D721Med (cell line): ENCODE results near the gene ASXL2.
A peak's percentile ranks its signal among the peaks of the same experiment; 100 is the strongest.

Experiments used
- DNase-seq: peaks from one replicate; pipeline ENCODE4 v3.0.0; 2011; ENCODE audit warnings: low spot score; ENCODE audit not compliant: insufficient read length
- FAIRE-seq: peaks from 2 replicates; lab custom pipeline; 2011; peaks lifted over from hg19 to GRCh38; lab: Jason Lieb, UNC
- CTCF ChIP-seq: IDR thresholded peaks from 2 replicates; pipeline ENCODE4 v1.5.1; 2012; ENCODE audit warnings: mild to moderate bottlenecking, control low read depth; ENCODE audit not compliant: insufficient read depth; ENCODE audit errors: missing control alignments

ASXL2 gene

GRCh38 chr2:25700221-25700660 lies 178.0 kb downstream of the ASXL2 start:
- no peak for FAIRE-seq
- peak; percentile 60 for TF ChIP-seq CTCF

GRCh38 chr2:25699216-25699615 lies 179.1 kb downstream of the ASXL2 start:
- DNase-seq (no peak), FAIRE-seq (no peak)
- no peak for TF ChIP-seq CTCF

More at GRCh38 chr2:25700221-25700660, 178.0 kb downstream of the ASXL2 start:
- DNase-seq: peak; percentile 31

GRCh38 chr2:25698752-25699151 lies 179.5 kb downstream of the ASXL2 start:
- no peak for DNase-seq
- FAIRE-seq: no peak
- TF ChIP-seq CTCF: no peak

GRCh38 chr2:25697559-25698341 lies 180.5 kb downstream of the ASXL2 start:
- DNase-seq (no peak), FAIRE-seq (no peak)
- no peak for TF ChIP-seq CTCF

GRCh38 chr2:25692737-25693445 lies 185.4 kb downstream of the ASXL2 start:
- FAIRE-seq: no peak
- TF ChIP-seq CTCF: no peak
- no peak for DNase-seq

GRCh38 chr2:25692143-25692542 lies 186.1 kb downstream of the ASXL2 start:
- FAIRE-seq (no peak), DNase-seq (no peak)
- no peak for TF ChIP-seq CTCF
